ELR (cell line): ENCODE data around the gene PRCP.

Source experiments
- DNase-seq: peaks from one replicate; pipeline ENCODE4 v3.0.0-alpha.2; 2015; ENCODE audit warnings: low read depth

The PRCP gene

GRCh38 chr11:82829101-82829500, 71.1 kb downstream of the PRCP start:
- DNase-seq: no peak

- no peak for DNase-seq
Measured at GRCh38 chr11:82828472-82828871, 71.8 kb downstream of the PRCP start.

GRCh38 chr11:82826526-82826925, 73.7 kb downstream of the PRCP start:
- DNase-seq: no peak

- no peak for DNase-seq
Measured at GRCh38 chr11:82823647-82824619, 76.3 kb downstream of the PRCP start.

- DNase-seq: no peak
Measured at GRCh38 chr11:82818409-82819043, 81.7 kb downstream of the PRCP start.

- no peak for DNase-seq
Measured at GRCh38 chr11:82815406-82815805, 84.8 kb downstream of the PRCP start.

- DNase-seq: no peak
Measured at GRCh38 chr11:82814379-82814778, 85.9 kb downstream of the PRCP start.

GRCh38 chr11:82811369-82811768, 88.9 kb downstream of the PRCP start:
- no peak for DNase-seq

GRCh38 chr11:82810738-82811137, 89.5 kb downstream of the PRCP start:
- DNase-seq: no peak

GRCh38 chr11:82810326-82810725, 89.9 kb downstream of the PRCP start:
- DNase-seq: no peak

- no peak for DNase-seq
Measured at GRCh38 chr11:82807646-82808045, 92.6 kb downstream of the PRCP start.

- no peak for DNase-seq
Measured at GRCh38 chr11:82802710-82803109, 97.5 kb downstream of the PRCP start.

- DNase-seq: no peak
Measured at GRCh38 chr11:82796998-82797961, 103.0 kb downstream of the PRCP start.

GRCh38 chr11:82794490-82794889, 105.7 kb downstream of the PRCP start:
- DNase-seq: peak; percentile 3

- DNase-seq: no peak
Measured at GRCh38 chr11:82792822-82793569, 107.2 kb downstream of the PRCP start.

GRCh38 chr11:82792319-82792718, 107.9 kb downstream of the PRCP start:
- DNase-seq: no peak

GRCh38 chr11:82791779-82792178, 108.5 kb downstream of the PRCP start:
- DNase-seq: no peak

- no peak for DNase-seq
Measured at GRCh38 chr11:82790723-82791484, 109.3 kb downstream of the PRCP start.

GRCh38 chr11:82787981-82788380, 112.2 kb downstream of the PRCP start:
- DNase-seq: no peak

GRCh38 chr11:82786836-82787235, 113.4 kb downstream of the PRCP start:
- no peak for DNase-seq

GRCh38 chr11:82786001-82786400, 114.2 kb downstream of the PRCP start:
- no peak for DNase-seq
